OCI-LY7 (cell line): ENCODE results near the gene CTDSPL.

Experiments
- CTCF ChIP-seq: fragments of 200-600 bp; sonication (generic); conservative IDR thresholded peaks from 2 replicates; pipeline ENCODE4 v1.5.1; 2014; ENCODE audit warnings: mild to moderate bottlenecking, antibody characterized with exemption, low read length, moderate library complexity, mixed read lengths
- EZH2phosphoT487 ChIP-seq: fragments of 200-600 bp; sonication (generic); IDR thresholded peaks from 2 replicates; pipeline ENCODE4 v1.6.1; 2018; ENCODE audit warnings: low read depth, borderline replicate concordance, mild to moderate bottlenecking, mixed run types, antibody characterized with exemption, low read length, moderate library complexity, mixed read lengths

- no peak for TF ChIP-seq EZH2phosphoT487
- TF ChIP-seq CTCF, result no peak
Measured at GRCh38 chr3:37955918-37956707, 94.4 kb downstream of the CTDSPL start.
